GM21717 (cell line): ENCODE results near the gene IL17RE.

Experiments
- ATAC-seq: cut with Tn5 transposase; IDR thresholded peaks from one replicate; pipeline ENCODE4 v1.9.1; 2021; ENCODE audit warnings: mild to moderate bottlenecking, moderate library complexity; ENCODE audit not compliant: unreplicated experiment

The IL17RE gene

DNA sequence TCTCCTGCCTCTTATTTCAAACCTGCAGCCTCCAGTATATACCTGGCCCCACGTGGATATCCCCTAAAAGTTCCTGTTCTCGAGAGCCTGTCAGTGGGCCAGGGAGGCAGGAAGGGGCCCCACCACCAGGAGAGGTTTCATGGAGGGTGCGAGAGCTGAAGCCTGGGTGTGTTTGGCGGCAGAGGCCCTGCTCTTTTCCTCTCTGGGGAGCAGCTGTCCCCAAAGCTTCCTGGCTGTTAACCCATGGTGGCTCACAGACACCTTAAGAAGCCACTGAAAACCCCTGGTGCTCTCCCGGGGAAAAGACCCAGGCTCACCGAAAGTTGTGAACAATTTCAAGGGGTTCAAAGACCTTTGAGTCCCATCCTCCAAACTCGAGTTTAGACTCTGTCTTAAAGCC lies 48.5 kb downstream of the IL17RE start:
- peak; percentile 40 for ATAC-seq

DNA sequence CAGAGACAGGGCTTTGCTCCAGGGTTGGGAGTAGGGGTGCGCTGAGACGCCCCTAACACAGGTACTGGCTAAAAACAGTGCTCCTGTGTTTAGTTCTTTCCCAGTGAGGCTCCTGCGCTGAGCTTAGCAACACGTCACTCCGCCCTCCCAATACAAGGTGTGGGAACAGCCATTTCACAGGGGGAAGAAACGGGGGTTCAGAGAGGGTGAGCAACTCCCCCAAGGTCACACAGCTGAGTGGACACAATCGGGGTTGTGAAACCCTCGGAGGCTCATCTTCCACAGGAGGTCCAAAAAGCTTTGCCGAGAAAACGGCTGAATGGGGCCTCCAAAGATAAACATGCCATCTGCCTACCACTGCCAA lies 48.9 kb downstream of the IL17RE start:
- ATAC-seq: peak; percentile 27

DNA sequence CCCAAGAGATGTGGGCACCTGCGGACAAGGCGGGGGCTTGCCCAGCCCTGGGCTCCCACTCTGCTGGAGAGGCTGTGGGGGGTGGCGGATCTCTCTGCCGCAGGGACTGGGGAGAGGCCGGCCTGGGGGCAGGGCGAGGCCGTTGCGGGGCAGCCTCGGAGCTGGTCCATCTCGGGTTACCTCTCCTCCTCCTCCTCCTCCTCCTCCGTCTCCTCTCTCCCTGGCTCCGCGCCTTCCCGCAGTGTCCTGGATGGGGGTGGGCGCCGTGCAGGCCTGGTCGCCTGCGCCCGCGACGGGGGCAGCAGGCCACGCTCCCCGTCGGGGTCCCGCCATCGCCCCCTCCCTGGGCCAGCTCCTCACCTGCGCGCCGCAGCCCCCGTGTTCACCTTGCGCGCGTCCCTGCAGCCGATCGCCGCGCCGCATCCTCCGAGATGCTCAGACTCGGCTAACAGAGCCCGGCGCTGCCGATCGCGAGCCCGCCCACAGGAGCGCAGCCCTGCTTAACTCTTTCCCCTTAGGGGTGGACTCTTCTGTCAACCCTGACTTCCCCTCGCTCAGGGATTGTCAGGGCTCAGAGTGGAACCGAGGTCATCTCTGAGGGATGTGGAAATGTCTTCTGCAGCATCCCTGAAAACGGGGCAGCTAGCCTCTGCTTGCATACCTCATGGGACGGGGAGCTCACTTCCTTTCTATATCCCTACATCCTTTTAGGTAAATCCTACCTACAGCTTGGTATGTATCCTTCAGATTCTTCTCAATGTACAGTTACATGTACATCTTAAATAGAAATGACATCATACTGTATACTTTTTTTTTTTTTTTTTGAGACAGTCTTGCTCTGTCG lies 49.5 kb downstream of the IL17RE start, which contains the start of gene PRRT3:
Gene PRRT3, minus strand, starts transcription at position 447 of the 844 bp plus-strand sequence. CDS start 2,293 bp downstream, outside the sequence.
- ATAC-seq: peak; percentile 73

DNA sequence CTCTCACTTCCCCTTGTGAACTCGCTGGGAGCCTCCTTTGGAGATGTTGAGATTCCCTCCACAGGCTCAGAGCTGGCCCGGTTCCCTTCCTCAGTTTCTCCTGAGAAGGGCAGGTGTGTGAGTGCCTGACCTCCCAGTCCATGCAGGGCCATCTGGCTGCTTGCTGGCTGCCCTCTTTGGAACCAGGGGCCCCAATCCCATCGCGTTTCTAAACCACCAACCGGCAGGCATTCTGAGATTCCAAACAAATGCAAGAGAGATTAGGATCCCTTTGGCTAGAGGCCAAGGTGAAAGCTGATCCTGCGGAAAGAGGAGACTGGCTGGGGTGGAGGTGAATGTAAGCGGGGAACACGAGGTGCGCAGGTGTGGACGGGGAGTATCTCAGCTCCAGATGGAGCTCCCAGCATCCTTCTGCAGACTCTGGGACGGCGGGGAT lies 52.4 kb downstream of the IL17RE start:
- ATAC-seq: no peak

DNA sequence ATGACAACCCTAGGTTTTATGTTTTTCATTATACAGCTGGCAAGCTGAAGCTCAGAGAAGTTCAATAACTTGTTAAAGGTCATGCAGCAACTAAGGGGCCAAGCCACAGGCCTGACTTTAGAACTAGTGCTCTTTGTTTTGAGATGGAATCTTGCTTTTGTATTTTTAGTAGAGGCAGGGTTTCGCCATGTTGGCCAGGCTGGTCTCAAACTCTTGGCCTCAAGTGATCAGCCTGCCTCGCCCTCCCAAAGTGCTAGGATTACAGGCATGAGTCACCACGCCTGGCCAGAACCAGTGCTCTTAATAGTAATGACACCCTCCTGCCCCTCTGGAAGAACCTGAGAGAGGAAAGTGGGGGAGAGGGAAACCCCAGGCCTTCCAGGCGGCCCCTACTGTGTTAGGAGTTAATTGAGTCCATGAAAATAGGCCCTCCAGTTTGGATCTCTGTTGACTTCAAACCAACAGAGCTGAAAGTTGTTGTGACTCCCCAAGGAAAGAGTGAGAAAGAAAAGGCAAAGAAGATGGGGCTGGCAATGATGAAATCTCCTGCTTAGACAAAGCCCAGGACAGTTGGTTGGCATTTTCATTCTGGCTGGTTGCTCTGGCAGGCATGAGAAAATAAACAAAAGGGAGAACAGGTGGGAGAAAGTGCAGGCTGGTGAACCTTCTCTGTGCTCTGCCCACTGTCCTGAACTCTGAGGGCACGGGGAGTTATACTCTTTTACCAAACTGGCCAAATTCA lies 53.1 kb downstream of the IL17RE start:
- ATAC-seq: no peak

DNA sequence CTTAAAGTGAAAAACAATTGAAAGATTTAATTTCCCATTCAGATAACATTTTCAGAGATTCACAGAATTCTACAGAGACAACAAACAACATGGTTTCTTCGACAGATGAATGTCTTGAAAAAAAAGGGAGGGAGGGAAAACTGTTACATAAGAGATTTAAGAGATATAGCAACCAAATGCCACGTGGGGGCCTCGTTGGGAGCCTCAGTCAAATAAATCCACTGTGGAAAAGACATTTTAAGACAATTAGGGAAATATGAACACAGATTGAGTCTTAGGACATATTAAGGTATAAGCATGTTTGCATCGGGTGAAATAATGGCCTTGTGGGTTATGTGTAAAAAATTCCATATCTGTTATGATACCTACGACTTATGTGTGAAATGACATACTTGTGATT lies 54.6 kb downstream of the IL17RE start:
- ATAC-seq: no peak

DNA sequence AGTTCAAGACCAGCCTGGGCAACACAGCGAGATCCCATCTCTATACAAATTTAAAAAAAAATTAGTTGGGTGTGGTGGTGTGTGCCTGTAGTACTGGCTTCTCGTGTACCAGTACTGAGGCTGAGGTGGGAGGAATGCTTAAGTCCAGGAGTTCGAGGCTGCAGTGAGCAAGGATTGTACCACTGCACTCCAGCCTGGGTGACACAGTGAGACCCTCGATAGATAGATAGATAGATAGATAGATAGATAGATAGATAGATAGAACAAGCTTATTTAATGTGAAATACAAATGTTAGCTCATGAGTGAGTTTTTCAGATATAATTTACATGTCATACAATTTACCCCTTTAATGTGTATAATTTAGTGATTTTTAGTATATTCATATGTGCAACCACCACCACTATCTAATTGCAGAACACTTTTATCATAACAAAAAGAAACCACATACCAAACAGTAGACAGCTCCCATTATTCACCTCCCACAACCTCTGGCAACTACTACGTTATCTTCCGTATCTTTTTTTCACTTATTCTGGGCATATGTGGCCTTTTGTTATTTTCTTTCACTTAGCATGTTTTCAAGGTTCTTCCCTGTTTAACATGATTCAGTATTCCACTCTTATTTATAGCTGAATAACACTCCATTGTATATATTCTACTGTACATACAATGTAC lies 62.7 kb downstream of the IL17RE start:
- ATAC-seq: no peak
